H1 (cell line): ENCODE measurements around the gene BMF. TPM values are rescaled to one million over a fixed set of nuclear protein-coding genes. Genes with fewer than 3 reads are reported as not detected.

Source experiments
- CTCF ChIA-PET: fragments of 300-600 bp; sonication (Branson Sonifier 250); formaldehyde crosslinking; loops from one replicate; lab custom pipeline; 2021; ENCODE audit not compliant: partially characterized antibody; lab: Charles Lee
- POLR2A ChIA-PET: fragments of 300-600 bp; sonication (Branson Sonifier 250); formaldehyde crosslinking; loops from one replicate; lab custom pipeline; 2021; ENCODE audit warnings: inconsistent platforms; ENCODE audit not compliant: partially characterized antibody; lab: Charles Lee
- DNase-seq, 2 experiments: peaks; one replicate each; pipeline versions ENCODE4 v3.0.0 to v3.0.0-alpha.2; 2010 to 2022; ENCODE audit warnings: low spot score in 2 of 2, low read depth in 1 of 2, mixed read lengths in 1 of 2
- FAIRE-seq: peaks from 2 replicates; lab custom pipeline; 2011; peaks lifted over from hg19 to GRCh38; lab: Jason Lieb, UNC
- H2AFZ ChIP-seq: 2 replicates; pipeline ENCODE4 v1.8.1; 2012; ENCODE audit warnings: low read length, inconsistent platforms
- H2AK5ac ChIP-seq: 2 replicates; pipeline ENCODE4 v1.6.1; 2013; ENCODE audit warnings: low read depth, low read length
- H2BK120ac ChIP-seq: replicated peaks from 2 replicates; pipeline ENCODE3; 2013; ENCODE audit warnings: low read depth, low read length, inconsistent platforms
- H2BK12ac ChIP-seq: 2 replicates; pipeline ENCODE4 v1.6.1; 2013; ENCODE audit warnings: low read depth, low read length
- H2BK15ac ChIP-seq: 2 replicates; pipeline ENCODE4 v1.6.1; 2013; ENCODE audit warnings: low read length
- H2BK20ac ChIP-seq: 2 replicates; pipeline ENCODE4 v1.6.1; 2013; ENCODE audit warnings: low read length
- H2BK5ac ChIP-seq: 2 replicates; pipeline ENCODE4 v1.6.1; 2013; ENCODE audit warnings: low read depth, low read length
- H3K14ac ChIP-seq: 2 replicates; pipeline ENCODE4 v1.6.1; 2013; ENCODE audit warnings: inconsistent platforms; ENCODE audit not compliant: insufficient read length
- H3K18ac ChIP-seq: 2 replicates; pipeline ENCODE4 v1.6.1; 2013; ENCODE audit warnings: low read length; ENCODE audit errors: extremely low read depth
- H3K23ac ChIP-seq: 2 replicates; pipeline ENCODE4 v1.6.1; 2013; ENCODE audit warnings: inconsistent platforms; ENCODE audit not compliant: insufficient read length
- H3K23me2 ChIP-seq: 2 replicates; pipeline ENCODE4 v1.6.1; 2013; ENCODE audit warnings: low read depth, low read length
- H3K27ac ChIP-seq: 2 replicates; pipeline ENCODE4 v1.6.1; 2011; ENCODE audit warnings: low read depth, low read length, inconsistent platforms
- H3K27me3 ChIP-seq, 4 experiments: replicated peaks in 1 of 4; 1 replicate in 1 of 4; 2 replicates in 3 of 4; pipeline versions ENCODE4 v1.6.1 to v1.8.1; 2011 to 2013; ENCODE audit warnings: low read length in 3 of 4, mild to moderate bottlenecking in 3 of 4, inconsistent platforms in 2 of 4, mixed read lengths in 2 of 4, moderate library complexity in 1 of 4; ENCODE audit not compliant: control insufficient read depth in 3 of 4, insufficient read depth in 3 of 4; ENCODE audit errors: extremely low read depth in 1 of 4
- H3K36me3 ChIP-seq, 4 experiments: 2 replicates each; pipeline versions ENCODE4 v1.6.1 to v1.8.1; 2011 to 2013; ENCODE audit warnings: mild to moderate bottlenecking in 4 of 4, low read length in 3 of 4, moderate library complexity in 2 of 4, control low read depth in 1 of 4, inconsistent platforms in 1 of 4; ENCODE audit not compliant: insufficient read depth in 4 of 4, control insufficient read depth in 2 of 4
- H3K4ac ChIP-seq: replicated peaks from 2 replicates; pipeline ENCODE3; 2013; ENCODE audit warnings: low read length, low read depth, mixed read lengths, inconsistent platforms; ENCODE audit not compliant: insufficient read length
- H3K4me1 ChIP-seq, 4 experiments: replicated peaks in 1 of 4; 1 replicate in 1 of 4; 2 replicates in 3 of 4; pipeline versions ENCODE4 v1.6.1 to v1.8.1; 2011 to 2013; ENCODE audit warnings: low read length in 3 of 4, inconsistent platforms in 2 of 4, mixed read lengths in 1 of 4; ENCODE audit not compliant: insufficient read depth in 4 of 4, control insufficient read depth in 3 of 4
- H3K4me2 ChIP-seq, 2 experiments: 2 replicates each; pipeline versions ENCODE4 v1.6.1 to v1.8.1; 2011 to 2013; ENCODE audit warnings: low read depth in 2 of 2, low read length in 2 of 2, control low read depth in 1 of 2, inconsistent platforms in 1 of 2, mild to moderate bottlenecking in 1 of 2; ENCODE audit not compliant: insufficient read depth in 1 of 2
- H3K4me3 ChIP-seq, 4 experiments: fragments of 200-600, 300-600 bp in 1 of 4; sonication (generic), shearing (Covaris generic), sonication (Bioruptor Twin) in 1 of 4; 2 replicates each; pipeline versions ENCODE4 v1.5.1 to v1.8.1; 2011 to 2016; ENCODE audit warnings: low read length in 4 of 4, low read depth in 3 of 4, control low read depth in 2 of 4, inconsistent platforms in 2 of 4, mild to moderate bottlenecking in 2 of 4, mixed read lengths in 1 of 4, moderate library complexity in 1 of 4; ENCODE audit not compliant: insufficient read depth in 2 of 4; ENCODE audit errors: extremely low read depth in 1 of 4
- H3K56ac ChIP-seq: replicated peaks from 2 replicates; pipeline ENCODE3; 2013; ENCODE audit warnings: low read depth, mild to moderate bottlenecking, mixed read lengths, low read length, inconsistent platforms; ENCODE audit not compliant: insufficient read length
- H3K79me1 ChIP-seq: 2 replicates; pipeline ENCODE4 v1.6.1; 2013; ENCODE audit warnings: low read depth, low read length, control low read depth
- H3K79me2 ChIP-seq, 2 experiments: 2 replicates each; pipeline versions ENCODE4 v1.6.1 to v1.8.1; 2012 to 2013; ENCODE audit warnings: low read length in 2 of 2, mild to moderate bottlenecking in 2 of 2, inconsistent platforms in 1 of 2; ENCODE audit not compliant: insufficient read depth in 2 of 2, control insufficient read depth in 1 of 2
- H3K9ac ChIP-seq, 4 experiments: replicated peaks in 1 of 4; 1 replicate in 1 of 4; 2 replicates in 3 of 4; pipeline versions ENCODE4 v1.6.1 to v1.8.1; 2011 to 2013; ENCODE audit warnings: low read depth in 3 of 4, low read length in 3 of 4, control low read depth in 2 of 4, mild to moderate bottlenecking in 2 of 4, moderate library complexity in 2 of 4, inconsistent platforms in 1 of 4; ENCODE audit errors: extremely low read depth in 1 of 4
- H3K9me3 ChIP-seq, 2 experiments: 2 replicates each; pipeline versions ENCODE4 v1.6.1 to v1.8.1; 2012 to 2013; ENCODE audit warnings: mild to moderate bottlenecking in 2 of 2, moderate library complexity in 2 of 2, control low read depth in 1 of 2, inconsistent platforms in 1 of 2, low read depth in 1 of 2, low read length in 1 of 2, mixed read lengths in 1 of 2; ENCODE audit not compliant: insufficient read depth in 2 of 2
- H4K20me1 ChIP-seq, 2 experiments: replicated peaks in 1 of 2; 2 replicates each; pipeline versions ENCODE3 to v1.8.1; 2011 to 2013; ENCODE audit warnings: inconsistent platforms in 2 of 2, low read length in 2 of 2, mild to moderate bottlenecking in 1 of 2; ENCODE audit not compliant: insufficient read depth in 2 of 2, control insufficient read depth in 1 of 2
- H4K5ac ChIP-seq: 2 replicates; pipeline ENCODE4 v1.6.1; 2013; ENCODE audit warnings: low read length, low read depth, mixed read lengths, inconsistent platforms; ENCODE audit not compliant: insufficient read length
- H4K8ac ChIP-seq: 2 replicates; pipeline ENCODE4 v1.8.0; 2013; ENCODE audit warnings: mild to moderate bottlenecking, moderate library complexity, low read length, inconsistent platforms; ENCODE audit not compliant: insufficient read depth; ENCODE audit errors: extremely low read depth
- H4K91ac ChIP-seq: replicated peaks from 2 replicates; pipeline ENCODE3; 2013; ENCODE audit warnings: low read length, mixed read lengths, inconsistent platforms; ENCODE audit not compliant: insufficient read length
- ASH2L ChIP-seq: fragments of 200-600, 300-600 bp; sonication (generic); IDR thresholded peaks from one replicate; pipeline ENCODE4 v1.7.1; 2017; ENCODE audit warnings: low read length
- BRCA1 ChIP-seq: IDR thresholded peaks from 2 replicates; pipeline ENCODE4 v1.6.1; 2012; ENCODE audit warnings: low read depth, low read length, improper control_type of control experiment
- JUND ChIP-seq: IDR thresholded peaks from 2 replicates; pipeline ENCODE4 v1.6.1; 2011; ENCODE audit warnings: mild to moderate bottlenecking, improper control_type of control experiment, low read length
- KDM5A ChIP-seq: fragments of 200-600 bp; IDR thresholded peaks from 2 replicates; pipeline ENCODE4 v1.7.1; 2012; ENCODE audit warnings: mild to moderate bottlenecking, low read length, inconsistent platforms, mixed read lengths
- NANOG ChIP-seq: IDR thresholded peaks from 2 replicates; pipeline ENCODE4 v1.6.1; 2011; ENCODE audit warnings: low read length, low read depth, mild to moderate bottlenecking, inconsistent platforms; ENCODE audit not compliant: insufficient read depth, poor library complexity, severe bottlenecking
- RFX5 ChIP-seq: IDR thresholded peaks from 2 replicates; pipeline ENCODE4 v1.6.1; 2011; ENCODE audit warnings: low read depth, low read length, improper control_type of control experiment, borderline replicate concordance
- RNF2 ChIP-seq: fragments of 200-900, 300-1000 bp; sonication (generic); IDR thresholded peaks from 2 replicates; pipeline ENCODE4 v1.7.1; 2016; ENCODE audit warnings: borderline replicate concordance, low read depth, mild to moderate bottlenecking, antibody characterized with exemption, low read length; ENCODE audit not compliant: poor library complexity, severe bottlenecking; ENCODE audit errors: missing control alignments
- SIX5 ChIP-seq: IDR thresholded peaks from 2 replicates; pipeline ENCODE4 v1.6.1; 2011; ENCODE audit warnings: mild to moderate bottlenecking, low read depth, low read length
- SP4 ChIP-seq: IDR thresholded peaks from 2 replicates; pipeline ENCODE4 v1.6.1; 2012; ENCODE audit warnings: low read length, inconsistent platforms
- WGBS, 2 experiments: shearing (Covaris generic) in 1 of 2; methylation state at CpG; one replicate each; pipeline versions ENCODE4 v1.1.6 to v1.1.7; 2013 to 2015; ENCODE audit warnings: low lambda C conversion rate in 2 of 2, mixed read lengths in 2 of 2, inconsistent platforms in 1 of 2, low coverage in 1 of 2, missing lambda C conversion rate in 1 of 2; ENCODE audit not compliant: insufficient replicate concordance in 2 of 2, insufficient coverage in 1 of 2, insufficient read length in 1 of 2; ENCODE audit errors: extremely low coverage in 1 of 2, missing lambda C conversion rate in 1 of 2; 5-methylcytosine and 5-hydroxymethylcytosine counted together
- polyA plus RNA-seq, 7 experiments: library from polyadenylated mRNA; depleted of rRNA in 3 of 7; stranded (reverse) in 5 of 7; unstranded in 2 of 7; fragments of >200 nt in 5 of 7; fragments of 200-250 nt in 2 of 7; gene quantifications; 1 replicate in 5 of 7; 2 replicates in 1 of 7; 4 replicates in 1 of 7; pipeline versions ENCODE4 v1.2.1 to v1.2.3, GENCODE V29; 2011 to 2013; ENCODE audit warnings: missing spikeins in 2 of 7, mixed read lengths in 2 of 7
- total RNA-seq: library from RNA; stranded (reverse); fragmentation: NEBNext Ultra II Directional; extraction: Animal tissue kit (Norgen Biotek cat#: 25700); gene quantifications from 2 replicates; pipeline ENCODE4 v1.2.1, GENCODE V29; 2021
- TF ChIP-seq, protein P1 (sequence below): IDR thresholded peaks from 2 replicates; pipeline ENCODE4 v1.6.1; 2012; ENCODE audit warnings: low read length, inconsistent platforms
- TF ChIP-seq, protein P2 (sequence below): IDR thresholded peaks from 2 replicates; pipeline ENCODE4 v1.6.1; 2011; ENCODE audit warnings: low read length, improper control_type of control experiment

Gene BMF
- total and polyA plus RNA-seq, 2 of the 8 experiments (the other 6 are each of a cell fraction or from before 2014, with no cell fraction given) = 21.2 to 24.2 TPM

DNA sequence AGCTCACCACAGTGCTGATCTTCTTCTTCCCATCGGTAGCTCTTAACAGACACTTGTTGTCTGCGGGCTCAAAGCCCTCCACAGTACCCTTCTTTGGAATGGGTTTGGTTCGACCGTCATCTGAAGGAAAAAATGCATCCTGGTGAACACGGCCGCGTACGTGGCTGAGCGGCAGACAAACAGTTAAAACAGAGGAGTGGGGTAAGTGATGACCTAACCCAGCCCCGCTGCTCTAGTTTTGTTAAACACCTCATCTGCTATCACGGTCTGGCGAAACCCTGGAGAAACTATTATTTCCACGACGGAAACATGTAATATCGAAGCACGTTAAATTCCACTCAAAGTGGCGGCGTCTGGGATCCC lies 70.4 kb downstream of the BMF start:
- H3K14ac ChIP-seq = no peak overlapping the region
- no peak overlapping the region for H3K23ac ChIP-seq
- H3K27me3 ChIP-seq = no peaks in the 10 kb centered on the region
- H4K8ac ChIP-seq = peak overlapping the region; percentile 99
- peak overlapping the region; percentile 80 for H3K27ac ChIP-seq
- H3K79me1 ChIP-seq = no peaks in the 10 kb centered on the region
- peak overlapping the region; percentile 58 to 95 (median 88) for H3K4me3 ChIP-seq
- no peak overlapping the region for H3K56ac ChIP-seq
- H4K91ac ChIP-seq = no peak overlapping the region
- ChIA-PET CTCF (interaction anchor here (0.7 to 21.9 kb wide), 10 partner anchors 12 to 239 kb away, joined by 3 to 406 read pairs (median 4); partner anchors contain the start of genes BMF and BUB1B), POLR2A (interaction anchor here (0.6 to 2.9 kb wide), 9 partner anchors 9 to 242 kb away, joined by 3 to 11 read pairs (median 4); partner anchors contain the start of gene BUB1B)
- DNase-seq (no peak), FAIRE-seq (no peak)
- no peaks in the 10 kb centered on the region for H4K20me1 ChIP-seq
- no peak overlapping the region for H2BK12ac ChIP-seq
- H3K9me3 ChIP-seq = no peaks in the 10 kb centered on the region
- peaks cover 0 to 15% of the 10 kb centered on the region in 2 experiments; a peak in 3 of 4 replicates for H3K79me2 ChIP-seq
- H3K9ac ChIP-seq = peak overlapping the region; percentile 70 to 90 (median 89)
- H3K36me3 ChIP-seq = peaks cover 11 to 39% (median 33%) of the 10 kb centered on the region in 4 experiments
- peaks cover 6% of the 10 kb centered on the region for H3K23me2 ChIP-seq
- H3K4me2 ChIP-seq = peak overlapping the region; percentile 77 to 80
- H2BK5ac ChIP-seq = peak overlapping the region; percentile 95
- no peak overlapping the region for H2AFZ ChIP-seq
- H2AK5ac ChIP-seq = no peak overlapping the region
- no peak overlapping the region for H2BK20ac ChIP-seq
- H3K18ac ChIP-seq = no peak overlapping the region
- H3K4ac ChIP-seq = no peak overlapping the region
- peaks cover 0 to 3% (median 0%) of the 10 kb centered on the region in 4 experiments; a peak in 2 of 7 replicates for H3K4me1 ChIP-seq
- H2BK15ac ChIP-seq = no peak overlapping the region
- no peak overlapping the region for H4K5ac ChIP-seq
- WGBS, 2 experiments = 7% methylated on average over 18 of the region's 18 CpGs; no CpG with 5 or more reads in 1 of the 2 experiments
- H2BK120ac ChIP-seq = no peak overlapping the region
- TF ChIP-seq NANOG = no peak
- TF ChIP-seq, protein P1, sequence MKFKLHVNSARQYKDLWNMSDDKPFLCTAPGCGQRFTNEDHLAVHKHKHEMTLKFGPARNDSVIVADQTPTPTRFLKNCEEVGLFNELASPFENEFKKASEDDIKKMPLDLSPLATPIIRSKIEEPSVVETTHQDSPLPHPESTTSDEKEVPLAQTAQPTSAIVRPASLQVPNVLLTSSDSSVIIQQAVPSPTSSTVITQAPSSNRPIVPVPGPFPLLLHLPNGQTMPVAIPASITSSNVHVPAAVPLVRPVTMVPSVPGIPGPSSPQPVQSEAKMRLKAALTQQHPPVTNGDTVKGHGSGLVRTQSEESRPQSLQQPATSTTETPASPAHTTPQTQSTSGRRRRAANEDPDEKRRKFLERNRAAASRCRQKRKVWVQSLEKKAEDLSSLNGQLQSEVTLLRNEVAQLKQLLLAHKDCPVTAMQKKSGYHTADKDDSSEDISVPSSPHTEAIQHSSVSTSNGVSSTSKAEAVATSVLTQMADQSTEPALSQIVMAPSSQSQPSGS = peak; percentile 60; the same call in 1 of the 2 replicates
- no peak for TF ChIP-seq BRCA1
- TF ChIP-seq SP4 = no peak
- TF ChIP-seq, protein P2, sequence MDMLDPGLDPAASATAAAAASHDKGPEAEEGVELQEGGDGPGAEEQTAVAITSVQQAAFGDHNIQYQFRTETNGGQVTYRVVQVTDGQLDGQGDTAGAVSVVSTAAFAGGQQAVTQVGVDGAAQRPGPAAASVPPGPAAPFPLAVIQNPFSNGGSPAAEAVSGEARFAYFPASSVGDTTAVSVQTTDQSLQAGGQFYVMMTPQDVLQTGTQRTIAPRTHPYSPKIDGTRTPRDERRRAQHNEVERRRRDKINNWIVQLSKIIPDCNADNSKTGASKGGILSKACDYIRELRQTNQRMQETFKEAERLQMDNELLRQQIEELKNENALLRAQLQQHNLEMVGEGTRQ = no peak
- TF ChIP-seq RNF2 = no peak
- TF ChIP-seq SIX5 = no peak
- no peak for TF ChIP-seq KDM5A
- no peak for TF ChIP-seq ASH2L
- TF ChIP-seq JUND = peak; percentile 54; the same call in 1 of the 2 replicates
- no peak for TF ChIP-seq RFX5
